GM21619 (cell line): ENCODE data around the gene EPM2AIP1.
"Not testable (repeated sequence)": the region's sequence is repeated elsewhere in the genome, so short reads cannot be mapped to it uniquely, and the experiment has no call there.

ENCODE experiments used
- ATAC-seq: cut with Tn5 transposase; IDR thresholded peaks from one replicate; pipeline ENCODE4 v1.9.1; 2021; ENCODE audit not compliant: unreplicated experiment

Gene EPM2AIP1

GRCh38 chr3:36993326-36994283 lies 674 bp upstream of the EPM2AIP1 start, which contains the start of gene MLH1:
Gene MLH1, plus strand, starts transcription at chr3:36993518. Its CDS starts 30 bp downstream, at chr3:36993548.
- peak; percentile 90 for ATAC-seq

GRCh38 chr3:36991923-36992805 lies 767 bp downstream of the EPM2AIP1 start:
- no peak for ATAC-seq

- ATAC-seq = no peak
Observed at GRCh38 chr3:36991147-36991546, 1.8 kb downstream of the EPM2AIP1 start.

- ATAC-seq = no peak
Observed at GRCh38 chr3:36989568-36989967, 3.4 kb downstream of the EPM2AIP1 start.

- ATAC-seq = no peak
Observed at GRCh38 chr3:36989005-36989404, 3.9 kb downstream of the EPM2AIP1 start.

GRCh38 chr3:36988356-36988755 lies 4.6 kb downstream of the EPM2AIP1 start:
- ATAC-seq = no peak

- no peak for ATAC-seq
Observed at GRCh38 chr3:36981006-36981405, 11.9 kb downstream of the EPM2AIP1 start.

- no peak for ATAC-seq
Observed at GRCh38 chr3:36973139-36973538, 19.8 kb downstream of the EPM2AIP1 start.

- no peak for ATAC-seq
Observed at GRCh38 chr3:36972163-36972562, 20.8 kb downstream of the EPM2AIP1 start.

GRCh38 chr3:36969540-36970432 lies 23.1 kb downstream of the EPM2AIP1 start:
- peak; percentile 99 for ATAC-seq

GRCh38 chr3:36969085-36969484 lies 23.8 kb downstream of the EPM2AIP1 start:
- ATAC-seq = no peak

GRCh38 chr3:36965440-36965839 lies 27.5 kb downstream of the EPM2AIP1 start:
- ATAC-seq = no peak

- ATAC-seq = peak; percentile 61
Observed at GRCh38 chr3:36964817-36965216, 28.1 kb downstream of the EPM2AIP1 start.

GRCh38 chr3:36964331-36964730 lies 28.6 kb downstream of the EPM2AIP1 start:
- ATAC-seq = no peak

GRCh38 chr3:36963008-36963407 lies 29.9 kb downstream of the EPM2AIP1 start:
- not testable (repeated sequence) for ATAC-seq

- no peak for ATAC-seq
Observed at GRCh38 chr3:36960502-36960901, 32.4 kb downstream of the EPM2AIP1 start.

GRCh38 chr3:36959821-36960220 lies 33.1 kb downstream of the EPM2AIP1 start:
- ATAC-seq = no peak

GRCh38 chr3:36957862-36958686 lies 34.9 kb downstream of the EPM2AIP1 start:
- ATAC-seq = no peak

GRCh38 chr3:36957063-36957462 lies 35.9 kb downstream of the EPM2AIP1 start:
- no peak for ATAC-seq

- no peak for ATAC-seq
Observed at GRCh38 chr3:36956155-36956554, 36.8 kb downstream of the EPM2AIP1 start.
